K562 (cell line): ENCODE data around the gene CADPS2. TPM values are rescaled to one million over a fixed set of nuclear protein-coding genes. Genes with fewer than 3 reads are reported as not detected.

Experiments
- ATAC-seq: fragments of 200-7000 bp; cut with Tn5 transposase; 3 replicates; pipeline ENCODE4 v1.9.1; 2020; ENCODE audit warnings: moderate library complexity
- BruUV-seq: library from RNA; stranded (reverse); fragments of 400-500 nt; replicated peaks from 2 replicates; lab custom pipeline; 2021; lab: Mats Ljungman, UMichigan
- CTCF ChIA-PET: fragments of 300-600 bp; formaldehyde crosslinking; extraction: SDS; loops from one replicate; lab custom pipeline; 2021; ENCODE audit warnings: low intra/inter-chr PET ratio; lab: Yijun Ruan, JAX
- POLR2A ChIA-PET: fragments of 300-600, 350-650 bp; sonication (Branson Sonifier 250); formaldehyde crosslinking; extraction: SDS; loops from one replicate; lab custom pipeline; 2021; ENCODE audit warnings: antibody characterized with exemption, inconsistent platforms; lab: Yijun Ruan, JAX
- DNase-seq, 4 experiments: peaks; one replicate each; pipeline versions ENCODE4 v3.0.0 to v3.0.0-alpha.2; 2011 to 2018; ENCODE audit warnings: low spot score in 3 of 4, mixed read lengths in 3 of 4; ENCODE audit errors: extremely low read depth in 1 of 4
- FAIRE-seq: peaks from 2 replicates; lab custom pipeline; 2011; peaks lifted over from hg19 to GRCh38; lab: Jason Lieb, UNC
- H2AFZ ChIP-seq: 2 replicates; pipeline ENCODE4 v1.6.0; 2011; ENCODE audit warnings: low read depth, low read length, control low read depth, inconsistent platforms
- H3K27ac ChIP-seq: fragments of 200-600 bp; 3 replicates; pipeline ENCODE4 v1.8.0; 2011; ENCODE audit warnings: low read depth, mild to moderate bottlenecking, control low read depth, inconsistent platforms, low read length, moderate library complexity, mixed read lengths; ENCODE audit errors: extremely low read depth
- H3K27me3 ChIP-seq, 2 experiments: fragments of 300-600 bp in 1 of 2; 2 replicates in 1 of 2; 3 replicates in 1 of 2; pipeline versions ENCODE4 v1.6.0 to v1.8.0; 2011; ENCODE audit warnings: inconsistent platforms in 2 of 2, low read length in 2 of 2, mild to moderate bottlenecking in 1 of 2, mixed read lengths in 1 of 2, moderate library complexity in 1 of 2; ENCODE audit not compliant: control insufficient read depth in 2 of 2, insufficient read depth in 2 of 2
- H3K36me3 ChIP-seq: fragments of 300-600 bp; 3 replicates; pipeline ENCODE4 v1.8.0; 2011; ENCODE audit warnings: mild to moderate bottlenecking, low read length, inconsistent platforms; ENCODE audit not compliant: control insufficient read depth, insufficient read depth
- H3K4me1 ChIP-seq, 2 experiments: fragments of 200-600 bp in 1 of 2; replicated peaks in 1 of 2; 2 replicates in 1 of 2; 3 replicates in 1 of 2; pipeline versions ENCODE4 v1.5.1 to v1.8.0; 2011; ENCODE audit warnings: inconsistent platforms in 2 of 2, low read length in 2 of 2, mild to moderate bottlenecking in 1 of 2, mixed read lengths in 1 of 2, moderate library complexity in 1 of 2; ENCODE audit not compliant: control insufficient read depth in 2 of 2, insufficient read depth in 2 of 2
- H3K4me2 ChIP-seq: 2 replicates; pipeline ENCODE4 v1.6.1; 2011; ENCODE audit warnings: low read length, control low read depth, inconsistent platforms, mixed read lengths; ENCODE audit not compliant: insufficient read depth
- H3K4me3 ChIP-seq: fragments of 200-600 bp; sonication (generic), shearing (Covaris generic); 2 replicates; pipeline ENCODE4 v1.5.1; 2016; ENCODE audit warnings: control low read depth, inconsistent platforms
- H3K79me2 ChIP-seq: fragments of 200-600 bp; 3 replicates; pipeline ENCODE4 v1.8.0; 2011; ENCODE audit warnings: low read length, inconsistent platforms; ENCODE audit not compliant: control insufficient read depth, insufficient read depth
- H3K9ac ChIP-seq, 2 experiments: 2 replicates each; pipeline versions ENCODE4 v1.6.0 to v1.6.1; 2011; ENCODE audit warnings: low read depth in 2 of 2, low read length in 2 of 2, control low read depth in 1 of 2, inconsistent platforms in 1 of 2, mild to moderate bottlenecking in 1 of 2, mixed read lengths in 1 of 2; ENCODE audit not compliant: insufficient read depth in 1 of 2
- H3K9me1 ChIP-seq: one replicate; pipeline ENCODE4 v1.6.0; 2011; ENCODE audit warnings: inconsistent platforms, mild to moderate bottlenecking, low read length, moderate library complexity; ENCODE audit not compliant: control insufficient read depth, insufficient read depth
- H3K9me3 ChIP-seq: replicated peaks from 2 replicates; pipeline ENCODE4 v1.5.1; 2011; ENCODE audit warnings: low read depth, low read length, inconsistent platforms; ENCODE audit not compliant: control insufficient read depth, insufficient read depth
- H4K20me1 ChIP-seq: replicated peaks from 2 replicates; pipeline ENCODE4 v1.6.1; 2011; ENCODE audit warnings: low read length, inconsistent platforms, mixed read lengths; ENCODE audit not compliant: control insufficient read depth, insufficient read depth
- FOXJ2 ChIP-seq: fragments of 200-800 bp; sonication (Bioruptor generic); IDR thresholded peaks from 2 replicates; pipeline ENCODE4 v1.6.1; 2016; ENCODE audit warnings: missing genetic modification characterization, missing compliant biosample characterization
- HMG20B ChIP-seq: fragments of 250-450 bp; sonication (Bioruptor Pico); IDR thresholded peaks from 2 replicates; pipeline ENCODE4 v1.5.0; 2021; ENCODE audit warnings: mild to moderate bottlenecking
- PBX2 ChIP-seq, 2 experiments: IDR thresholded peaks in 1 of 2; conservative IDR thresholded peaks in 1 of 2; 2 replicates each; pipeline ENCODE4 v1.6.1; 2016; ENCODE audit warnings: low read depth in 2 of 2, mild to moderate bottlenecking in 1 of 2, missing compliant biosample characterization in 1 of 2, missing genetic modification characterization in 1 of 2, moderate library complexity in 1 of 2
- WGBS: fragments of 100-300 bp; shearing (Covaris generic); methylation state at CpG from one replicate; pipeline ENCODE4 v1.1.6; 2016; ENCODE audit warnings: low coverage, mixed read lengths; ENCODE audit not compliant: insufficient coverage; ENCODE audit errors: missing lambda C conversion rate; 5-methylcytosine and 5-hydroxymethylcytosine counted together
- in situ Hi-C: fragments of 300-500 bp; cut with MboI; formaldehyde crosslinking; loops from 4 replicates; pipeline ENCODE4 v1.15.0; 2018; ENCODE audit warnings: inconsistent platforms, mixed read lengths
- intact Hi-C: fragments of 100-400 bp; cut with micrococcal nuclease; formaldehyde crosslinking; loops from 2 replicates; pipeline ENCODE4 v1.14.2; 2022
- polyA plus RNA-seq, 8 experiments: library from polyadenylated mRNA; depleted of rRNA in 4 of 8; stranded (reverse) in 5 of 8; unstranded in 3 of 8; fragments of >200 nt; fragmentation: Nextera tagmentation in 2 of 8; fragmentation: Illumina TruSeq in 1 of 8; extraction: Ambion mirVana in 2 of 8; extraction: Trizol in 1 of 8; gene quantifications; 2 replicates each; pipeline versions ENCODE4 v1.2.1 to v1.2.3, GENCODE V29; 2011 to 2014; ENCODE audit warnings: inconsistent platforms in 1 of 8, missing spikeins in 1 of 8
- total RNA-seq, 7 experiments: library from RNA; depleted of rRNA in 6 of 7; stranded (reverse); fragments of >200 nt in 6 of 7; fragmentation: Illumina TruSeq in 2 of 7; extraction: Trizol in 2 of 7; gene quantifications; 2 replicates each; pipeline versions ENCODE4 v1.2.1 to v1.2.3, GENCODE V29; 2011 to 2021; ENCODE audit warnings: low replicate concordance in 1 of 7

CADPS2 gene
- total and polyA plus RNA-seq, 9 of the 15 experiments (the other 6 are each of a cell fraction or from before 2014, with no cell fraction given) = 0.03 to 0.14 (median 0.04) TPM; not detected in 1

- peaks cover 0 to 15% of the 10 kb centered on the region in 2 experiments; a peak in 2 of 5 replicates for H3K4me1 ChIP-seq
- H3K9me1 ChIP-seq = no peaks in the 10 kb centered on the region
- no peak overlapping the region for H2AFZ ChIP-seq
- POLR2A ChIA-PET = no interaction called here
- ATAC-seq (no peak), FAIRE-seq (no peak), DNase-seq (no peak)
- no peak overlapping the region for H3K9ac ChIP-seq
- no TSS peak for BruUV-seq
- H4K20me1 ChIP-seq = no peaks in the 10 kb centered on the region
- in situ Hi-C loops (no loop called here), intact Hi-C loops (no loop called here)
- no peak overlapping the region for H3K4me3 ChIP-seq
- no peaks in the 10 kb centered on the region for H3K9me3 ChIP-seq
- no peaks in the 10 kb centered on the region for H3K79me2 ChIP-seq
- no peak overlapping the region for H3K27ac ChIP-seq
- H3K27me3 ChIP-seq = peaks cover 15 to 20% of the 10 kb centered on the region in 2 experiments
- no peak for TF ChIP-seq PBX2 (CRISPR knock-in tag; IDR thresholded peaks at IDR 0.05; ENCODE audit: low read depth)
- no peak for TF ChIP-seq PBX2 (tag; conservative IDR thresholded peaks at IDR 0.05; ENCODE audit: low read depth)
- no peak for TF ChIP-seq HMG20B (CRISPR knock-in tag)
- no peak for TF ChIP-seq FOXJ2 (tag)
- no peak overlapping the region for H3K4me2 ChIP-seq
- WGBS = 0% methylated on average over 1 of the region's 1 CpG
- H3K36me3 ChIP-seq = no peaks in the 10 kb centered on the region
- CTCF ChIA-PET = no interaction called here
These were observed 2.9 kb upstream of the CADPS2 start for GRCh38 chr7:122889116-122889515.
